Testis (tissue), 2 donors: ENCODE measurements around the gene FHIT.

Experiments
- POLR2A ChIP-seq: fragments of 450-650 bp; IDR thresholded peaks from one replicate; pipeline ENCODE4 v1.6.1; 2017; ENCODE audit warnings: antibody characterized with exemption, mild to moderate bottlenecking, moderate library complexity
- TF ChIP-seq, protein P1 (sequence below), 3 experiments: fragments of 450-650 bp in 2 of 3; fragments of 200-600 bp in 1 of 3; sonication (generic) in 1 of 3; IDR thresholded peaks; one replicate each; pipeline ENCODE4 v1.5.1; 2016 to 2019; ENCODE audit warnings: antibody characterized with exemption in 3 of 3, mild to moderate bottlenecking in 2 of 3, moderate library complexity in 1 of 3

DNA sequence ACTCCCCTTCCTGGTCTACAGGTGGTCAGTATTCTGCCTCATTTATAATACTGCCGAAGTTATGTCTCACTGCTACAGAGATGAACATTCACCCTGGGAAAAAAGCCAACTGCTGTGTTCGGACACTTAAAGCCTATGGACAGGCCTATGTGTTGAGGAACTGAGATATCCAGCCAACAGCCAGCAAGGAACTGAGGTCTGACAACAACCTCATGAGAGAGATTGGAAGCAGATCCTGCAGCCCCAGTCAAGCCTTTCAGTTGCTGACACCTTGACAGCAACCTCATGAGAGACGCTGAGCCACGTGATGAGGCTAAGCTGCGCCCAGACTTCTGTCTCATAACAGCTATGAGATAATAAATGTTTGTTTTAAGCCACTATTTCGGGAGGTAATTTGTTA lies 18.2 kb upstream of the FHIT start:
- TF ChIP-seq, protein P1, sequence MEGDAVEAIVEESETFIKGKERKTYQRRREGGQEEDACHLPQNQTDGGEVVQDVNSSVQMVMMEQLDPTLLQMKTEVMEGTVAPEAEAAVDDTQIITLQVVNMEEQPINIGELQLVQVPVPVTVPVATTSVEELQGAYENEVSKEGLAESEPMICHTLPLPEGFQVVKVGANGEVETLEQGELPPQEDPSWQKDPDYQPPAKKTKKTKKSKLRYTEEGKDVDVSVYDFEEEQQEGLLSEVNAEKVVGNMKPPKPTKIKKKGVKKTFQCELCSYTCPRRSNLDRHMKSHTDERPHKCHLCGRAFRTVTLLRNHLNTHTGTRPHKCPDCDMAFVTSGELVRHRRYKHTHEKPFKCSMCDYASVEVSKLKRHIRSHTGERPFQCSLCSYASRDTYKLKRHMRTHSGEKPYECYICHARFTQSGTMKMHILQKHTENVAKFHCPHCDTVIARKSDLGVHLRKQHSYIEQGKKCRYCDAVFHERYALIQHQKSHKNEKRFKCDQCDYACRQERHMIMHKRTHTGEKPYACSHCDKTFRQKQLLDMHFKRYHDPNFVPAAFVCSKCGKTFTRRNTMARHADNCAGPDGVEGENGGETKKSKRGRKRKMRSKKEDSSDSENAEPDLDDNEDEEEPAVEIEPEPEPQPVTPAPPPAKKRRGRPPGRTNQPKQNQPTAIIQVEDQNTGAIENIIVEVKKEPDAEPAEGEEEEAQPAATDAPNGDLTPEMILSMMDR (IDR thresholded peaks at IDR 0.05) = no peak
- TF ChIP-seq POLR2A = no peak
